Endodermal cell (in vitro differentiated cells): ENCODE data around the gene MGLL. TPM values are rescaled to one million over a fixed set of nuclear protein-coding genes. Genes with fewer than 3 reads are reported as not detected.
A peak's percentile ranks its signal among the peaks of the same experiment; 100 is the strongest.

ENCODE experiments used
- DNase-seq: peaks from one replicate; pipeline ENCODE4 v3.0.0-alpha.2; 2017
- H3K27ac ChIP-seq: 2 replicates; pipeline ENCODE4 v1.5.1; 2013; ENCODE audit warnings: mild to moderate bottlenecking, low read depth, low read length, moderate library complexity
- H3K27me3 ChIP-seq: 2 replicates; pipeline ENCODE4 v1.6.1; 2013; ENCODE audit warnings: mild to moderate bottlenecking, low read length, moderate library complexity; ENCODE audit not compliant: insufficient read depth, control insufficient read depth, poor library complexity, severe bottlenecking
- H3K36me3 ChIP-seq: 2 replicates; pipeline ENCODE4 v1.7.0; 2013; ENCODE audit warnings: mild to moderate bottlenecking, low read length, moderate library complexity; ENCODE audit not compliant: control insufficient read depth, insufficient read depth
- H3K4me1 ChIP-seq: one replicate; pipeline ENCODE4 v1.7.0; 2013; ENCODE audit warnings: low read length; ENCODE audit not compliant: control insufficient read depth, insufficient read depth
- H3K4me3 ChIP-seq: 2 replicates; pipeline ENCODE4 v1.5.1; 2013; ENCODE audit warnings: mild to moderate bottlenecking, low read length, moderate library complexity
- H3K9ac ChIP-seq: 2 replicates; pipeline ENCODE4 v1.6.1; 2013; ENCODE audit warnings: mild to moderate bottlenecking, low read length, moderate library complexity; ENCODE audit not compliant: poor library complexity, severe bottlenecking; ENCODE audit errors: extremely low read depth
- H3K9me3 ChIP-seq: 2 replicates; pipeline ENCODE4 v1.6.1; 2013; ENCODE audit warnings: mild to moderate bottlenecking, low read length, moderate library complexity; ENCODE audit not compliant: control insufficient read depth
- H3K27ac Mint-ChIP-seq: 2 replicates; pipeline ENCODE4 v1.8.0; 2020; ENCODE audit warnings: mixed read lengths
- H3K27me3 Mint-ChIP-seq: 2 replicates; pipeline ENCODE4 v1.8.0; 2021; ENCODE audit warnings: mild to moderate bottlenecking, mixed read lengths; ENCODE audit not compliant: insufficient read depth
- H3K36me3 Mint-ChIP-seq: 2 replicates; pipeline ENCODE4 v1.8.0; 2020; ENCODE audit warnings: low read depth, mixed read lengths
- H3K4me1 Mint-ChIP-seq: 2 replicates; pipeline ENCODE4 v1.8.0; 2020; ENCODE audit warnings: mixed read lengths
- H3K4me3 Mint-ChIP-seq: 2 replicates; pipeline ENCODE4 v1.8.0; 2020; ENCODE audit warnings: mild to moderate bottlenecking, moderate library complexity, mixed read lengths
- H3K9me3 Mint-ChIP-seq: 2 replicates; pipeline ENCODE4 v1.8.0; 2020; ENCODE audit warnings: mild to moderate bottlenecking, mixed read lengths
- WGBS, 2 experiments: methylation state at CpG; one replicate each; pipeline versions ENCODE4 v1.1.5 to v1.1.7; 2013; ENCODE audit warnings: missing lambda C conversion rate in 2 of 2, mixed read lengths in 1 of 2; ENCODE audit not compliant: insufficient coverage in 1 of 2, insufficient read length in 1 of 2; 5-methylcytosine and 5-hydroxymethylcytosine counted together
- total RNA-seq, 2 donors: library from RNA; stranded (reverse); fragmentation: NEBNext Ultra II Directional in 1 of 2; extraction: Animal tissue kit (Norgen Biotek cat#: 25700) in 1 of 2; gene quantifications; 2 replicates in 1 of 2; 3 replicates in 1 of 2; pipeline ENCODE4 v1.2.1, GENCODE V29; 2021
- TF ChIP-seq, protein P1 (sequence below): fragments of 200-600 bp; sonication (generic); conservative IDR thresholded peaks from 2 replicates; pipeline ENCODE4 v1.5.0; 2021; ENCODE audit warnings: antibody characterized with exemption, mild to moderate bottlenecking

The MGLL gene
- total RNA-seq, 2 donors from 2014 or later: 0.22 TPM; not detected in 1

DNA sequence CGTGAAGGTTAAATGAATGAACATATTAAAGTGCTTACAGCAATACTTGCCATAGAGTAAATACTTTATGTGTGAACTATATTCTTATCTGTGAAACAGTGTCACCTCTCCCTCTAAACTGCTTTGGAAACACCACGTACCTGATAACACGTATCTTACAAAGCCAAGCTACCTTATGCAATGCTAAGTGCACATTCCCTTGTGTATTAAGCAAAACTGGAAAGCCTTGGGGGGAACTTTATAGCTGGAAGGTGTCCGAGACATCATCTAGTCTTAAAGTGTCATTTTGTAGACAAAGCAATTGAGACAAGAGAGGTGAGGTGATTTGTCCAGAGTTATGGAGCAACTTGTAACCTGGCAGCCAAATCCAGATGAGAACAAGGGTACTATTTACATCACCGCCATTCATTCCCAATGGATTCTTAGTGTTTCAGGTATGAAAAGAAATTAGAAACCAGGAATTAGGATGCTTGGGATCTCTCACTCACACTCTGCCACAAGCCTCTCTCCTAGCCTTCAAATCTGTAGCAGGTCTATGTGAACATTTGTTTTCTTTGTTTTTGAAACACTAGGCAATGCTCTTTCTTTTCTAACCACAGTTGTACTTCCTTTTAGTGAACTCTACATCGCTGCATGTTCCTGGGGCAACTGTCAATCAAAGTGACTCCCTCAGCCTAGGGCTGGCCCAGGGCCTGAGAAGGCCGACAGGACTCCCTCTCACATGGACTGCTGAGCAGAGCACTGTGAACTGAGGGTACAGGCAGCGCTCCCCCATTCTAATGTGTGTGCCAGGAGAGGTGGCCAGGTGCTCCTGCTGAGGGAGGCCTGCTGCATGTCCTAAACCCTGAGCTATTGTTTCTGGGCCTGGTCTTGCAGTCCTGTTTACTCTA, 13.9 kb upstream of the MGLL start:
- no peak overlapping the region for H3K27ac ChIP-seq
- H3K36me3 ChIP-seq: no peaks in the 10 kb centered on the region
- no peaks in the 10 kb centered on the region for H3K27me3 Mint-ChIP-seq
- H3K27me3 ChIP-seq: no peaks in the 10 kb centered on the region
- no peak overlapping the region for H3K9ac ChIP-seq
- peaks cover 2% of the 10 kb centered on the region for H3K4me1 Mint-ChIP-seq
- H3K27ac Mint-ChIP-seq: no peak overlapping the region
- TF ChIP-seq, protein P1, sequence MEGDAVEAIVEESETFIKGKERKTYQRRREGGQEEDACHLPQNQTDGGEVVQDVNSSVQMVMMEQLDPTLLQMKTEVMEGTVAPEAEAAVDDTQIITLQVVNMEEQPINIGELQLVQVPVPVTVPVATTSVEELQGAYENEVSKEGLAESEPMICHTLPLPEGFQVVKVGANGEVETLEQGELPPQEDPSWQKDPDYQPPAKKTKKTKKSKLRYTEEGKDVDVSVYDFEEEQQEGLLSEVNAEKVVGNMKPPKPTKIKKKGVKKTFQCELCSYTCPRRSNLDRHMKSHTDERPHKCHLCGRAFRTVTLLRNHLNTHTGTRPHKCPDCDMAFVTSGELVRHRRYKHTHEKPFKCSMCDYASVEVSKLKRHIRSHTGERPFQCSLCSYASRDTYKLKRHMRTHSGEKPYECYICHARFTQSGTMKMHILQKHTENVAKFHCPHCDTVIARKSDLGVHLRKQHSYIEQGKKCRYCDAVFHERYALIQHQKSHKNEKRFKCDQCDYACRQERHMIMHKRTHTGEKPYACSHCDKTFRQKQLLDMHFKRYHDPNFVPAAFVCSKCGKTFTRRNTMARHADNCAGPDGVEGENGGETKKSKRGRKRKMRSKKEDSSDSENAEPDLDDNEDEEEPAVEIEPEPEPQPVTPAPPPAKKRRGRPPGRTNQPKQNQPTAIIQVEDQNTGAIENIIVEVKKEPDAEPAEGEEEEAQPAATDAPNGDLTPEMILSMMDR: no peak
- 85 to 91% methylated on average over 5 to 8 of the region's 8 CpGs for WGBS, 2 experiments
- no peak overlapping the region for H3K4me3 Mint-ChIP-seq
- H3K9me3 Mint-ChIP-seq: peaks cover 3% of the 10 kb centered on the region
- peaks cover 5% of the 10 kb centered on the region for H3K9me3 ChIP-seq
- no peak overlapping the region for H3K4me3 ChIP-seq
- no peak for DNase-seq
- H3K36me3 Mint-ChIP-seq: no peaks in the 10 kb centered on the region
- no peaks in the 10 kb centered on the region for H3K4me1 ChIP-seq

DNA sequence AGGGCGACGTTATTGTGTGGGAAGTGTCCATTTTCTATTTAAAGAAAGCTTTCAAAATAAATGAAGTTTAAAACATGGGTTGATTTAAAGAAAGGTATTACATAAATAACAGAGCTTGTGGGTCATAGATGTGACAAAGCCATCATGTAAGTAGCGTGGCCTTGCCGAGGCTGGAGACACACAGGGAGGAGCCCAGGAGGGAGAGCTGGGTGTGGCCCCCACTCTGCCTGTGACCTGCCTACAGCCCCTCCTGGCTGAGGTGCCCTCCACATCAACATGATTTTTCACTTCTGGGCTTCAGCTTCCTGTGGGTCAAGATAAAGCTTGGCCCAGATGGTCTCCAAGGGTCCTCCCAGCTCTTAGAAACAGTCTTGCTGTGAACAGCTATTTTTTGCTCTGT, 12.5 kb upstream of the MGLL start:
- Histone ChIP-seq H3K4me3 (no peak overlapping the region), H3K36me3 (no peaks in the 10 kb centered on the region), H3K4me1 (no peaks in the 10 kb centered on the region), H3K9ac (no peak overlapping the region), H3K27ac (no peak overlapping the region), H3K9me3 (peaks cover 5% of the 10 kb centered on the region), H3K27me3 (no peaks in the 10 kb centered on the region)
- Mint-ChIP-seq H3K4me3 (no peak overlapping the region), H3K4me1 (peaks cover 2% of the 10 kb centered on the region), H3K9me3 (peaks cover 1% of the 10 kb centered on the region), H3K27ac (no peak overlapping the region), H3K27me3 (no peaks in the 10 kb centered on the region), H3K36me3 (no peaks in the 10 kb centered on the region)
- TF ChIP-seq, protein P1: no peak
- no peak for DNase-seq
- whole genome bisulfite sequencing, 2 experiments: 90 to 100% methylated on average over 2 to 4 of the region's 4 CpGs

DNA sequence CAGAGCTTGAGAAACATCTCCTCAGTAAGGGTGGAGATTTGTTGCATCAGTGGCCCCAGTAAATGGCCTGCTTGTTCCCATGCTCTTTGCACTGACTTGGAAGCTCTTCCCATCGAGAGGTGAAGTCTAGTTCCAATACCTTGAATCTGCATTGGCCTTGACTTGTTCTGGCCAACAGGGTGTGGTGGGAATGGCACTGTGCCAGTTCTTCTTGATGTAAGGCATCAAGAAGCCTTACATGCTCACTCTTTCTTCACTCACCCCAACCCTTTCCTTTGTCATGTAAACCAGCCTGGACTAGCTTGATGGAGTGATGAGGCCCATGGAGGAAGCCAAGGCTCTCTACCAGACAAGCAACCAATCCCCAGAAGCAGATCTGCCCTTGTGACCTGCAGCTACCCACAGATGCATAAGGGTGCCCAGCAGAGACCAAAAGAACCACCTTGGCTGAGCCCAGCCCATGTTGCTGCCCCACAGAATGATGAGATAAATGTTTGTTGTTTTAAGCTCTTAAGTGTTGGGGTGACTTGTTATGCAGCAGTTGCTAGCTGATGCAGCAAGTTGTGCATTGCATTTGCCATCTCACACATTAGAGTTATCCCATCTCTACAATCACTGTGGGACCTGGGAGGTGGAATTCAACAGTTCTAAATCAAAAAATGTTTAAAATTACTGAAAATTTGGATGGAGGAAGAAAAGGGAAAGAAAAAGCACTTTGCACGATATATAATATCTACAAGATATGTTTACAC, 11.1 kb upstream of the MGLL start:
- TF ChIP-seq, protein P1: no peak
- 88 to 100% methylated on average over 1 of the region's 2 CpGs for WGBS, 2 experiments
- H3K4me1 ChIP-seq: no peaks in the 10 kb centered on the region
- H3K27me3 Mint-ChIP-seq: no peaks in the 10 kb centered on the region
- H3K36me3 Mint-ChIP-seq: no peaks in the 10 kb centered on the region
- no peak overlapping the region for H3K4me3 ChIP-seq
- no peak overlapping the region for H3K4me3 Mint-ChIP-seq
- H3K27ac Mint-ChIP-seq: no peak overlapping the region
- H3K36me3 ChIP-seq: no peaks in the 10 kb centered on the region
- no peak overlapping the region for H3K27ac ChIP-seq
- DNase-seq: peak; percentile 19
- no peak overlapping the region for H3K9ac ChIP-seq
- H3K27me3 ChIP-seq: no peaks in the 10 kb centered on the region
- H3K9me3 Mint-ChIP-seq: peaks cover 7% of the 10 kb centered on the region
- peaks cover 2% of the 10 kb centered on the region for H3K4me1 Mint-ChIP-seq
- peaks cover 9% of the 10 kb centered on the region for H3K9me3 ChIP-seq
